HG02870 (cell line): ENCODE results near the gene EIF2B2.

Source experiments
- ATAC-seq: cut with Tn5 transposase; IDR thresholded peaks from one replicate; pipeline ENCODE4 v1.9.1; 2021; ENCODE audit warnings: mild to moderate bottlenecking, moderate library complexity; ENCODE audit not compliant: unreplicated experiment

Gene EIF2B2

DNA sequence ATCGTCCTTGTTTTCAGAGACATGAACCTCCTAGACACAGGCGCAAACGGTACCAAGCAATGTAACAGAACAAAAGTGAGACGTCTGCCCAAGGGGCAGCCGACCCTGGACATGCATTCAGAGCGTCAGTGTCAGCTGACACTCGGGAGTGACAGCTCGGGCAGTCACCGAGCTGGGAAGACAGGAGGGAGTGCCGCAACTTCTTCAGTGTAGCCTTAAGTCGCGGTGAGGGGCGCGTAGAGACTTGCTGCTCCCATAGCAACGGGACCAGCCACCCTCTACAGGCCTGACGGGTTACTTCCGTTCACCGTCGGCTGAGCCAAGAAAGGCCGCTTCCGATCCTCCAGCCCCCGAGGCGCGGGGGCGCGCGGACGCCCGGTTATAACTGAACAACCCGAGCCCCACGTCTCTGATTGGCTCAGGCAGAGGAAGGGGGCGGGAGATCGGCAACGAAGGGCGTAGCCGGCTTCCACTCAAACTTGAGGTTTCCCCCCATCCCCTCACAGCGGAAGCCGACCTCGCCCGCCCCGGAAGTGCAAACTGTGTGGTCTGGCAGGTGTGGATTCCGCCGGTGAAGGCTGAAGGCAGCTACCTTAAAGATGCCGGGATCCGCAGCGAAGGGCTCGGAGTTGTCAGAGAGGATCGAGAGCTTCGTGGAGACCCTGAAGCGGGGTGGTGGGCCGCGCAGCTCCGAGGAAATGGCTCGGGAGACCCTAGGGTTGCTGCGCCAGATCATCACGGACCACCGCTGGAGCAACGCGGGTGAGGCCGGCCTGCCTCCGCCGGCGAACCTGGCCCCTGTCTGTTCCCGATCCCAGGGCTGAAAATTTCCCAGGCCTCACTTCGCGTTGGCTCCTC lies at the start of gene EIF2B2:
TSS of gene EIF2B2 (plus strand) at position 530 of the 858 bp plus-strand sequence. CDS start at position 600, 70 bp downstream.
- ATAC-seq = peak; percentile 98

- no peak for ATAC-seq
Observed at GRCh38 chr14:74953686-74954085, 49.0 kb upstream of the EIF2B2 start.

DNA sequence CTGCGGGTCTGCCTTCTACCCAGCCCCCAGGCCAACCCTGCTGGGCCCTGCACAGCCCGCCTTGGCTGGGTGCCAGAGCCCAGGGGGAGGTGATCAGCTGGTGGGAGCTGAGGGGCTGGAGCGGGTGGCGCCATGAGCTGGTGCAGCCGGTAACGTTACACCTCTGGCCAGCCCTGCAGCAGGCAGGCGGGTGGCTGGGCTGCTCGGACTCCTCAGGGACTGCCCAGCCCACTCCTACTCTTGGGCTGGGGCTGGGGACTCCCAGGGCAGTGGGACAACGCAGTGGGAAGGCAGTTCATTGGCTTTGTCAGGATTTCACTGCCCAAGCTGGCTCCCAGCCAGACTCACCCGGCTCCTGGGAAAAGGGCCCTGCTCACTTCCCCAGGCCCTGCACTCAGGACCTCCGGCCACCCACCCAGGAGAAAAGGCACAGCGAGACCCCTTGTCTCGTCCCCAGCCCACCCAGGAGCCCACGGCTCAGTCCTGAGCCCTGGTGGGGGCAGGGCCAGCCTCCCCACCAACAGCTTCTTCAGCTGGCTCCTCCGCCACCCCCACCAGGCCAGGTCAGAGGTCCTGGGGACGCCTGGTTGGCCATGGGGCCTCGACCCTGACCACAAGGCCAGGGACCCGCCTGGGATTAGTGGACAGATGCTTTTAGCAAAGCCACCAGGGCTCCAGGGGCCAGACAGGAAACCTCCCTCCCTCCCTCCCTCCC lies 48.3 kb upstream of the EIF2B2 start:
- ATAC-seq = no peak

DNA sequence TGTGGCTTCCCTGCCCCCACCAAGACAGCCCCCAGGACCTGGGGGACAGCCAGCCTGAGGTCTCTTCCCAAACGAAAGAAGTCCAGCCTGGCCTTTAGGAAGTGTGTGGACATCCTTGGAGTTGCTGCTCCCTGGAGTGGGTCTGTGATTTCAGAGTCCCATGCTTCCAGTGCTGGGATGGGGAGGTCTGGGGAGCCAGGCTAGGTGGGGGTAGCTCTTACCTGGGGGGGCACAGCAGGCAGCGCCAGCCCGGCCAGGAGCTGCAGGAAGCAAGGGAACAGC lies 47.8 kb upstream of the EIF2B2 start:
- ATAC-seq = no peak

- no peak for ATAC-seq
Observed at GRCh38 chr14:74955229-74956026, 47.3 kb upstream of the EIF2B2 start, which contains the start of gene PGF. PGF (minus strand) TSS chr14:74955597; CDS start chr14:74955242, 355 bp downstream.

DNA sequence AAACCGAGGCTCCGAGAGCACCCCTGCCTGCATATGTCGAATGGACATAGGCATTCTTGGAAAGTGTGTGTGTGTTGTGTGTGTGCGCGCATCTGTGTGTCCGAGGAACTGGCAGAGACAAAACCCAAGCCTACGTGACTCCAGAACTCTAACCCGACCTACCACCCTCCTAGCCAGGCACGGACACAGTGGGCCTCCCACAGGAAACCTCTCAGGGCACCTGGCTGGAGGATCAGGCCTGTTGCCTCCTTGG lies 46.8 kb upstream of the EIF2B2 start:
- ATAC-seq = no peak

DNA sequence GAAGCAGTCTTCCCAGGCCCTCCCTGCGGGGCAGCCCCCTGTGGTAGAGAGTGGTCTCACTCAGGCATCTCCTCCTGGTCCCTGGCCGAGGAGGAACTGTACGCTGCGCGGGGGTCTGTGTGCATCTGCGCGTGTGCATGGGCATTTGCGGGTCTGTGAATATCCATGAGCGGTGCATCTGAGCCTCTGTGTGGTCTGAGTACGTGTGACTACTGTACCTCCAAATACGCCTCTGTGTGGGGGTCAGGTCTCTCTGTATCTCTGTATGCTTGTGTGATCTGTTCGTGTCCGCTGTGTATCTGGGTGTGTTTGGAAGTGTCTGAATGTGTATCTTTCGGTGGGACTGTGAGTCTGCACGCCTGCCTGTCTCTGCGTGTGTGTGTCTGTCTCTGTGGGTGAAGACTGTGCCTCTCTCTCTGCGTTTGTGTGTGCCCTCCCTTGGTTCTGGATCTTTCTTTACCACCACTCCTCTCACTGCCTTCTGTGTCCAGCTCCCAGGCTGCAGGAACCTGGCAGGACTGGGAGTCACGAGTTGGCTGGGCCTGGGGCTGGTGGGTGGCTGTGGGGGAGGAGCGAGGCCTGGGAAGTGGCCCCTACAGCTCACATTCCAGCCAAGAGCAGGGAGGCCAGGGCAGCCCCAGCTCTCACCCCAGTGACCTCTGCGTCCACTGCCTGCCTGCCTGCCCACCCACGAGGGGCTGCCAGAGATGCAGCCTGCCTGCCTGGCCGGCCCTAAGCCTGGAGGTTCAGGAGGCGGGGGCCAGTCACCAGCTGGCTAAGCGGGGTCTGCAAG lies 46.2 kb upstream of the EIF2B2 start:
- no peak for ATAC-seq

GRCh38 chr14:74959596-74960180 lies 43.0 kb upstream of the EIF2B2 start:
- ATAC-seq = no peak

DNA sequence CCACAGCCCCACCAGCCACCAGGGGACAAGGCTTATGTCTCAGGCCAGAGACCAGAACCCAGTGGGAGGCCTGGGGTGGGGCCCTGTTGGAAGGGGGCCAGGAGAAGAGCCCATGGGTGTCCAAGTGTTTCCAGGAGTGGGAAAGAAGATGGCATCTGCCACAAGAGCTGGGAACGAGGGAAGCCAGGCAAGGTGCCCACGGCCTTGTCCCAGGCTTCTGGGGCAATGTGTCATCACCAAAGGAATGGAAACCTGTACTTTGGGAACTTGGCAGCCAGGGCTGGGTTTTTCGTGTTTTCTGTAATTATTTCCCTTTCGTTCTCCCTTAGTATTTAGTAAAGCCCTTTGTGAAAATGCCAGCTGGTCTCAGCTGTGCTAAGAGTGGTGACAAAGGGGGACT lies 42.0 kb upstream of the EIF2B2 start:
- no peak for ATAC-seq

- no peak for ATAC-seq
Observed at GRCh38 chr14:74961238-74961911, 41.3 kb upstream of the EIF2B2 start.

- ATAC-seq = no peak
Observed at GRCh38 chr14:74962046-74962445, 40.7 kb upstream of the EIF2B2 start.

DNA sequence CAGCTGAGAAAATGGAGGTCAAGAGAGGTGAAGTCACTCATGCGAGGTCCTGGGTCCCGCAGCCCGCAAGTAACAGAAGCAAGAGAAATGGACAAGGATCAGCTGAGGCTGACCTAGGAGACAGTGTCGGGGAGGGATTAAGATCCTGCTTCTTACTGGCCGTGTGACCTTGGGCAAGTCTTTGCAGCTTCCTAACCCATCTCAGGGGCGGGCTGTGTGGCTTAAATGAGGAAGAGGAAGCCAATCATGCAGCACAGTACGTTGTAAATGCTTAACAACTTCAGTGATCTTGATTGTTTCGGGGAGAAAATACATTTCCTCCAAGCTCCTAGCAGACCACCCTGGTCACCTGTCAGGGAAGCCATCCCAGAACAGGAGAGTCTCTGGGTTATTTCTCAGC lies 40.2 kb upstream of the EIF2B2 start:
- no peak for ATAC-seq

GRCh38 chr14:74963178-74963704 lies 39.5 kb upstream of the EIF2B2 start:
- no peak for ATAC-seq

DNA sequence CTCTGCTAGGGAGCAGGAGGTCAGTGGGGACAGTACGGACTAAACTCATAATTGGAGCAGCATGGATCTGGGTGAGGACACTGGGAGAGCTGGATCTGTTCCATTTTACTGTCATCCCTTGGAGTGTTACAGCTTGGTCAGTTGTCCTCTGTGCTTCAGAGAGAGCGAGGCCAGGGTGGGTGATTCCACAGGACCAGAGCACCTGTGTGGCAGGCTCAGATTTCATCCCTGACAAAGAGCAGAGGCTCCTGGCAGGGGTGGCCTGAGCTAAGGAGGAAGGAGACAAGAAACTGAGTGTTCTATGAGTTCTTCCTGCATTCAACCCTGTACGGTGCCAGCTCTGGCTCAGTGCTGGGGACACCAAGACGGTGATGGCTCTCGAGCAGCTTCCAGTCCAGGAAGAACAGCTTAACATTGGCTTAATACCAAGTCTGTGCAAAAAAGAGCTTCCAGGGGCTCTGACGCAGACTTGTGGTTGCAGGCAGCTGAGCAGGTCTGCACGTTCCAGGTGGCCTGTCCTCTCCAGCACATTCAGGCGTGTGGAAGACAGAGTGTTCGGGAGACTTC lies 38.9 kb upstream of the EIF2B2 start:
- no peak for ATAC-seq

DNA sequence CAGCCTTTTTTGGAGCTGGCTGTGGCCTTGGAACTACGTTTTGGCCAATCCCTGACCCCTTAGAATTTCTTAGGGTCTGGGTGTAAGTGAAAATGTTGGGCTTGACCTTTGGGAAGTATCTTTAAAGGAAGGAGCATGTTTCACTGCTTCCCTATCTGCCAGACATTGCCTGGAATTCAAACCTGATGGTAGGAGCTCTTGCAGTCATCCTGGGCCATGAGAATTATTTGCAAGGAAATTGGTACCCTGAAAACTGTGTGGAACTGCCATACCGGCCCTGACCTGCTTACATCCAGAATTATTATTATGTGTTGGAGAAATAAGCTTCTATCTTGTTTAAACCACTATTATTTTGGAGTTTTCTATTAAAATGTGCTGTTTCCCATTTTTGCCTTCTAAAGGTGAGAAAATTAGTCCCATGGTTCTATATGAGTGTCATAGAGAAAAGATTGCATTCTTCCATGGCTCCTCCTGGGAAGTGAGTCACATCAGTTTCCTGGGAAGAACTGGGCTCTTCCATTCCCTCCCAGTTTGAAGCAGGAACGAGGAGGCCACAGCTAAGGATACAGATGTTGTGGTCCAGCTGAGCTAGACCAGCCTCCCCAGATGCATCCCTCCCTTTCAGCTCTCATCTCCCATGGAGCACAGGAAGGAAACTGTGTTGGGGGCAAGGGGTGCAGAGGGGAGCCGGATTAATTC lies 37.8 kb upstream of the EIF2B2 start:
- no peak for ATAC-seq

DNA sequence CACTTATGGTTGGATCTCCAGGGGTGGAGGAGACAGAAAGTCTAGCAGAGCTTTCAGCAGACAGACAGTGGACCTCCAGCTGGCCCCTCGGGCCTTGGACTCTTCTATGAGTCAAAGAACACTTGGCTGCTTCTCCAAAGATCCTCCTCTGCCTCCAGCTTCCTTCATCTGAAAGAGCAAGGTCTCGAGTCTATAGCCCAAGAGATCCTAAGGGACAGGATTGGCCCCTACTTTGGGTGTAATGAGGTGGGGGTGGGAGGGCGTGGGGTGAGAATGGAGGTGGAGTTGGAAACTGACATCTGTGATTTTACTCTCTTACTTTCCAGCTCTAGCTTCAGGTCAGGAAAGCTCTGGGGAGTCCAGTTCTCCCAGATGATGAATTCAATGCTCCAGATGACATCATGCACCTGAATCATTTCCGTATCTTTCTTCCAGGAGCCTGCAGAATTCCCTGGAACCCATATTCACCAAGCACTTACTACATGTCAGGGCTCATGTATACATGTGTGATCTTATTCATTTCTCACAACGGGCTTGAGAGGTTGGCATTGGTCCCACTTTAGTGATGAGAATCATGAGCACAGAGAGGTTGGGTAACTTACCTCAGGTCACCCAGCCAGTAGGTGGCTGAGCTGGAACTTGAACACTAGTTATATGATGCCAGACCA lies 37.1 kb upstream of the EIF2B2 start:
- no peak for ATAC-seq

- ATAC-seq = no peak
Observed at GRCh38 chr14:74968811-74969210, 33.9 kb upstream of the EIF2B2 start.

DNA sequence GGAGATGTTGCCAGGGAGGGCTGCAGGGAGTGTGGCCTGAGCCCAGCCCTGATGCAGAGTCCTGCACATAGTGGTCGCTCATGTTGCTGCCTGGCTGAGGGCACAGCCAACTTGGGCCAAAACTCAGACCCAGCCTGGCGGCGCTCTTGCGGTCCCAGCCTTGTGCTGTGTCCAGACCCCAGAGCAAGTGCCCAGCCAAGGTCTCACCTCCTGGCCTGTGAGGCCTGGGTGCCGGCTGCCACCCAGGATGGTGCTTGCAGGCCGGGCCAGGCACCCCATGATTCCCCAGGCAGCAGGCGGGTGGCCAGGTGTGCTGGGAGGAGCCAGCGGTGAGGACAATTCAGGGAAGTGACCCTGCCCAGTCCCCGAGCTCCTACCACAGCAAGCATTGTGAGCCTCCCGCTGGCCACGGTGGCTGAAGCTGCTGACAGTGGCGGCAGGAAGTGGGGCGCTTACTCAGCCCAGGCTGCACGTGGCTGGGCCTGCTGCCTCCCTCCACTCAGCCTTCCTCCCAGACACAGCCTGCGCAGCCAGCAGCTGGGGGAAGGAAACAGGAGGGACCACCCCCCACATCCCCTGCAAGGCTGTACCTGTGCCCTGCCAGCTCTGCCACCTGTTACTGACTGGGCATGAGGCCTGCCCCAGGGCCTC lies 29.6 kb upstream of the EIF2B2 start:
- ATAC-seq = no peak
